NCI-H1105 treated with DMSO at 0.1 percent for 48 hours (cell line): ENCODE data around the gene EVX2.

ENCODE experiments used
- DNase-seq: peaks from one replicate; lab custom pipeline; 2025; lab: John Stamatoyannopoulos, UW

EVX2 gene

GRCh38 chr2:176066645-176067588 is 16.8 kb downstream of the EVX2 start:
- no peak for DNase-seq

GRCh38 chr2:176063958-176064357 is 19.8 kb downstream of the EVX2 start:
- DNase-seq = peak; percentile 52

GRCh38 chr2:176056406-176056805 is 27.4 kb downstream of the EVX2 start:
- DNase-seq = peak; percentile 96

- no peak for DNase-seq
These were observed 44.4 kb downstream of the EVX2 start for GRCh38 chr2:176039375-176039774.

- no peak for DNase-seq
These were observed 45.1 kb downstream of the EVX2 start for GRCh38 chr2:176038694-176039093.

- DNase-seq = no peak
These were observed 48.6 kb downstream of the EVX2 start for GRCh38 chr2:176035013-176035691.

- DNase-seq = no peak
These were observed 56.0 kb downstream of the EVX2 start for GRCh38 chr2:176027806-176028205.
